Ovary (tissue), 9 donors: ENCODE measurements around the gene FBXL16. TPM values are rescaled to one million over a fixed set of nuclear protein-coding genes. Genes with fewer than 3 reads are reported as not detected.

ENCODE experiments used
- DNase-seq, 5 donors: peaks; one replicate each; pipeline ENCODE4 v3.0.0-alpha.2; 2019 to 2020
- H3K27ac ChIP-seq, 2 donors: fragments of 200-600 bp; one replicate each; pipeline versions ENCODE4 v1.5.1 to v1.8.0; 2019 to 2022
- H3K27me3 ChIP-seq: fragments of 200-600 bp; one replicate; pipeline ENCODE4 v1.8.0; 2022
- H3K36me3 ChIP-seq: fragments of 200-600 bp; sonication (generic); one replicate; pipeline ENCODE4 v1.5.1; 2019
- H3K4me1 ChIP-seq: one replicate; pipeline ENCODE4 v1.8.1; 2013; ENCODE audit warnings: mild to moderate bottlenecking, moderate library complexity; ENCODE audit not compliant: insufficient read depth
- H3K4me3 ChIP-seq: fragments of 200-600 bp; sonication (generic); one replicate; pipeline ENCODE4 v1.5.1; 2017
- H3K9me3 ChIP-seq, 2 donors: fragments of 200-600 bp in 1 of 2; sonication (generic) in 1 of 2; one replicate each; pipeline versions ENCODE4 v1.5.1 to v1.8.1; 2013 to 2019; ENCODE audit warnings: mild to moderate bottlenecking in 1 of 2, moderate library complexity in 1 of 2
- CTCF ChIP-seq, 3 donors: fragments of 450-650 bp in 2 of 3; fragments of 200-600 bp in 1 of 3; IDR thresholded peaks; one replicate each; pipeline versions ENCODE4 v1.5.1 to v1.8.0; 2016 to 2022; ENCODE audit warnings: antibody characterized with exemption in 3 of 3, mild to moderate bottlenecking in 1 of 3
- EP300 ChIP-seq: sonication (generic); formaldehyde crosslinking; IDR thresholded peaks from one replicate; pipeline ENCODE4 v1.6.1; 2017; ENCODE audit warnings: antibody characterized with exemption
- POLR2A ChIP-seq: fragments of 450-650 bp; IDR thresholded peaks from one replicate; pipeline ENCODE4 v1.6.1; 2017; ENCODE audit warnings: antibody characterized with exemption, mild to moderate bottlenecking, moderate library complexity
- WGBS, 3 donors: extraction: QIAGEN DNeasy Blood & Tissue Kit in 1 of 3; methylation state at CpG; one replicate each; pipeline versions ENCODE4 v1.1.5 to v1.1.7; 2013 to 2017; 5-methylcytosine and 5-hydroxymethylcytosine counted together
- intact Hi-C, 4 donors: fragments of 100-400 bp; cut with DNase I; formaldehyde crosslinking; loops; one replicate each; pipeline versions ENCODE4 v1.11.0 to v1.15.1; 2022 to 2023
- polyA plus RNA-seq, 2 donors: library from polyadenylated mRNA; stranded (reverse); fragments of 200-250 nt in 1 of 2; fragments of 350-450 nt in 1 of 2; fragmentation: Illumina TruSeq in 1 of 2; extraction: RNeasy Lipid Tissue Mini Kit (QIAGEN cat#74804) in 1 of 2; gene quantifications; one replicate each; pipeline ENCODE4 v1.2.3, GENCODE V29; 2013 to 2014
- total RNA-seq, 7 donors: library from RNA; depleted of rRNA in 2 of 7; stranded (reverse); fragments of >200 nt in 2 of 7; fragmentation: NEBNext Ultra II Directional in 3 of 7; extraction: Animal tissue kit (Norgen Biotek cat#: 25700) in 3 of 7; gene quantifications; one replicate each; pipeline versions ENCODE4 v1.1.0 to v1.2.4, GENCODE V29; 2016 to 2023
- donor health status: DM: no; HTN: no; CAD: no; lungs with moderate emphysema.
- donor health status: DM: no; HTN: no; CAD: no.
- donor health status: Bipolar disorder and iron deficiency.
- donor health status: DM: yes; HTN: yes; CAD: no.
- donor health status: DM: no; HTN: no; CAD: no.
- donor health status: DM: yes; HTN: yes; CAD: no.

The FBXL16 gene
- total and polyA plus RNA-seq, 9 donors = 0.22 to 2.5 (median 0.95) TPM; not detected in 1

DNA sequence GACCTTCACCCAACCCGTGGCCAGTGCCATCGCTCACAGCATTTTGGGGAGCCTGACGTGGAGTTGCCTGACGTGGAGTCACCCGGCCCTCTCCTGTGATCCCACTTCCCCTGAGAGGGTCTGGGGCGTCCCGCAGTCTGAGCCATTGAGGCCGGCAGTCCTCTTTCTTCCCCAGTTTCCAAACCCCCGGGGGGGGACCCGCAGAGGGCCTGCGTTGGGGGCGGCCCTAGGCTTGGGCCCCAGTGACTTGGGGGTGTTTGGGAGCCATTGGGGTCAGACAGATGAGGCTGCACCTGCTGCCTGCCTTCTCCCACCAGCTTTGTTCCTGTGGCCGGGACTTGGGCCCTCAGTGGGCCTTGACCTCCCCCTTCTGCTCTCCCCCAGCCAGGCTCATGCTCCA lies 35.9 kb downstream of the FBXL16 start:
- intact Hi-C loops = loop anchor here in 3 of 4 donors (5.0 to 10.0 kb wide), 3 partner anchors 102 to 285 kb away; partner anchors contain the start of genes NHLRC4 (in 1 of the 3), PGAP6 (in 1 of the 3) and PIGQ (in 1 of the 3)
- no peak for TF ChIP-seq EP300
- TF ChIP-seq POLR2A = no peak
- TF ChIP-seq CTCF (IDR thresholded peaks at IDR 0.05) = no peak
- Histone ChIP-seq H3K27ac (no peak overlapping the region), H3K36me3 (no peaks in the 10 kb centered on the region), H3K4me3 (no peak overlapping the region), H3K9me3 (no peaks in the 10 kb centered on the region), H3K27me3 (no peaks in the 10 kb centered on the region), H3K4me1 (peaks cover 12% of the 10 kb centered on the region)
- DNase-seq = no peak
- 86 to 91% (median 90%) methylated on average over 13 of the region's 13 CpGs for WGBS, 3 donors

DNA sequence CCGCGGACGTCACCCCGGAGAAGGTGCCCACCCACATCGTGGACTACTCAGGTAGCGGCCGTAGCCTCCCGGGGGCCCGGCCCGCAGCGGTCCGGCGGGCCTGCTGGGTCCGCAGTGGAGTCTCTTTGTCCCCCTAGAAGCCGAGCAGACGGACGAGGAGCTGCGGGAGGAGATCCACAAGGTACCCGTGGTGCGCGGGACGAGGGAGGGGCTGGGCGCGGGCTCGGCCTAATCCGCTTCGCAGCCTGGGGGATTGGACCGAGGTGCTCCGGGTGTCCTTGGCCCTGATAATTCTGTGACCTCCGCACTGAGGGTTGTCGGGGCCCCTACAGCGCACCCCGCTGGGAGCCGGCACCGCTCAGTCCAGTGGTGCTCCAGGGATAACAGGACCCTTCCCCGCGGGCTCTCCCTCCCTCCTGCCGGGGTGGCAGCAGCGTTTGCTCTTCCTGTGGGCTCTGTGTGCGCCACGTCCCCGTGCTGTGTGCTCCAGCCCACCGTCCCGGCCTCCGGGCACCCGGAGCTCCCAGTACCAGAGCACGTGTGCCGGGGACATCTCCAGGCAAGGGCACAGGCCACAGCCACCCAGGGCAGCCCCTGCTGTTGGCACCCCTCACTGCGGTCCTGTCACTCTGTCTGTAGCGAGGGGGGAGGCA lies 37.0 kb downstream of the FBXL16 start:
- no peak for TF ChIP-seq POLR2A

DNA sequence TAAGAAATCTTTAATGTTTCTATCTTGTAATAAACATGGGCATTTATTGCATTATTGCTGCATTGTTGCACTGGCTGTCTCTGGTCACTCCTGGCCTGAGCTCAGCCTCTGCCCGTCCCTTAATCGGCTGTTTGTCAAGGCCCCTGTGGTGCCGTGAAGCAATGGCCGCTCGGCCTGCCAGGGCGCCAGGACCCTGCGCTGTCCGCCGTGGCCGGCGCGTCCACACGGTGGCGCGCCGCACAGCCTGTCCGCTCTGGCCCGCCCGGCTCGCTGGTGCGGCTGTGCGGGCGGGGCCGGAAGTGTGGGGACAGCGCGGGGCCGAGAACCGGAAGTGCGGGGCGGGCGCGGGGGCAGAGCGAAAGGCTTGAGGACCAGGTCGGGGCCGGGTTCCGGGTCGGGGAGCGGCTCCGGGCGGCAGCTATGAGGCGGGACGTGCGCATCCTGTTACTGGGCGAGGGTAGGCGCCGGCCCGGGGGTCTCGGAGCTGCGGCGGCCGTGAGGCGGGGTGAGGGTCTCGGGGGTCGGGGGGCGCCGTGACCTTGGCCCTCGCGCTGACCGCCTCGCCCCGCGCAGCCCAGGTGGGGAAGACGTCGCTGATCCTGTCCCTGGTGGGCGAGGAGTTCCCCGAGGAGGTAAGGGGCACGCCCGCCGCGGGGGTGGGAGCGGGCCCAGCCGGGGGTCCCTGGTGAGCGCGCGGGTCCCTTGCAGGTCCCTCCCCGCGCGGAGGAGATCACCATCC lies 37.7 kb downstream of the FBXL16 start, which contains the start of gene RHOT2:
TSS of gene RHOT2 (plus strand) at position 353 of the 739 bp plus-strand sequence. CDS start at position 421, 68 bp downstream.
- TF ChIP-seq POLR2A (peak; percentile 60), CTCF (IDR thresholded peaks at IDR 0.05) (peak; percentile 93 to 97 (median 97)), EP300 (no peak)
- intact Hi-C loops = loop anchor here in 3 of 4 donors (5.0 to 10.0 kb wide), 3 partner anchors 101 to 283 kb away; partner anchors contain the start of genes NHLRC4 (in 1 of the 3), PGAP6 (in 1 of the 3) and PIGQ (in 1 of the 3)
- peak; percentile 91 to 96 (median 94) for DNase-seq
- Histone ChIP-seq H3K27me3 (no peaks in the 10 kb centered on the region), H3K4me1 (peaks cover 12% of the 10 kb centered on the region), H3K9me3 (no peaks in the 10 kb centered on the region), H3K36me3 (no peaks in the 10 kb centered on the region), H3K4me3 (peak within 1 kb of the TSS; percentile 74), H3K27ac (peak within 1 kb of the TSS; percentile 58 to 67)
- 1% methylated on average over 57 to 78 of the region's 78 CpGs for WGBS, 3 donors

More for the DNA sequence above, 37.0 kb downstream of the FBXL16 start:
- no peaks in the 10 kb centered on the region for H3K9me3 ChIP-seq
- intact Hi-C loops = loop anchor here in 3 of 4 donors (5.0 to 10.0 kb wide), 3 partner anchors 101 to 284 kb away; partner anchors contain the start of genes NHLRC4 (in 1 of the 3), PGAP6 (in 1 of the 3) and PIGQ (in 1 of the 3)
- peaks cover 12% of the 10 kb centered on the region for H3K4me1 ChIP-seq
- peak overlapping the region; percentile 74 for H3K4me3 ChIP-seq
- peak overlapping the region; percentile 58 to 67 for H3K27ac ChIP-seq
- no peaks in the 10 kb centered on the region for H3K36me3 ChIP-seq
- H3K27me3 ChIP-seq = no peaks in the 10 kb centered on the region
- DNase-seq = no peak
- 5 to 7% (median 7%) methylated on average over 40 to 50 of the region's 50 CpGs for WGBS, 3 donors

GRCh38 chr16:667113-667779 lies 38.4 kb downstream of the FBXL16 start:
- H3K4me1 ChIP-seq = peaks cover 12% of the 10 kb centered on the region
- WGBS, 3 donors = 78 to 84% (median 81%) methylated on average over 20 to 22 of the region's 22 CpGs
- no peaks in the 10 kb centered on the region for H3K9me3 ChIP-seq
- intact Hi-C loops = loop anchor here in 3 of 4 donors (5.0 to 10.0 kb wide), 3 partner anchors 100 to 282 kb away; partner anchors contain the start of genes NHLRC4 (in 1 of the 3), PGAP6 (in 1 of the 3) and PIGQ (in 1 of the 3)
- TF ChIP-seq EP300 = no peak
- no peak for DNase-seq
- no peaks in the 10 kb centered on the region for H3K27me3 ChIP-seq
- H3K36me3 ChIP-seq = no peaks in the 10 kb centered on the region
- H3K4me3 ChIP-seq = peak overlapping the region; percentile 74
- H3K27ac ChIP-seq = peak overlapping the region in 1 of 2 donors; percentile 4

DNA sequence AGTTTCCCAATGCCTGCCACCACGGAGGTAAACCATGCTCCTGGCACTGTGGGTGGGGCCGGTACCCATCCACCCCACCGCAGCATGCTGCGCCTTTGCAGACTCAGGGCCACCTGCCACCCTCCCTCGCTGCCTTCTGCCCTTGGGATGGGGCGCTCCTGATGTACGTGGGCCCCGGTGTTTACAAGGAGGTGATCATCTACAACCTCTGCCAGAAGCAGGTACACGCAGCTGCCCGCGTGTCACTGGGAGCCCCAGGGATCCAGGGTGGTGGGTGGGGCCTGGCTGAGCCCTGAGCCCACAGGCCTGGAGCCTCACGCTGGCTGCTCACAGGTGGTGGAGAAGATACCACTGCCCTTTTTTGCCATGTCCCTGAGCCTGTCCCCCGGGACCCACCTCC lies 39.0 kb downstream of the FBXL16 start:
- intact Hi-C loops = loop anchor here in 3 of 4 donors (5.0 to 10.0 kb wide), 3 partner anchors 99 to 282 kb away; partner anchors contain the start of genes NHLRC4 (in 1 of the 3), PGAP6 (in 1 of the 3) and PIGQ (in 1 of the 3)
- no peak for DNase-seq
- no peaks in the 10 kb centered on the region for H3K27me3 ChIP-seq
- H3K4me3 ChIP-seq = no peak overlapping the region
- H3K4me1 ChIP-seq = peaks cover 12% of the 10 kb centered on the region
- WGBS, 3 donors = 82 to 88% (median 86%) methylated on average over 10 to 13 of the region's 13 CpGs
- H3K36me3 ChIP-seq = no peaks in the 10 kb centered on the region
- H3K27ac ChIP-seq = no peak overlapping the region
- no peaks in the 10 kb centered on the region for H3K9me3 ChIP-seq
- no peak for TF ChIP-seq POLR2A
- no peak for TF ChIP-seq CTCF (IDR thresholded peaks at IDR 0.05)
- no peak for TF ChIP-seq EP300
